OCI-LY7 (cell line): ENCODE data around the gene ABCB8. TPM values are rescaled to one million over a fixed set of nuclear protein-coding genes. Genes with fewer than 3 reads are reported as not detected.
"Not testable (repeated sequence)": the region's sequence is repeated elsewhere in the genome, so short reads cannot be mapped to it uniquely, and the experiment has no call there.

Experiments used
- BruUV-seq: library from RNA; stranded (reverse); fragments of 400-500 nt; replicated peaks from 2 replicates; lab custom pipeline; 2021; lab: Mats Ljungman, UMichigan
- CTCF ChIA-PET: fragments of 300-600 bp; sonication (Branson Sonifier 250); formaldehyde crosslinking; loops from one replicate; lab custom pipeline; 2022; ENCODE audit warnings: antibody characterized with exemption; ENCODE audit not compliant: unreplicated experiment; lab: Charles Lee
- POLR2A ChIA-PET: fragments of 300-600 bp; sonication (Branson Sonifier 250); formaldehyde crosslinking; loops from one replicate; lab custom pipeline; 2022; ENCODE audit warnings: antibody characterized with exemption; lab: Charles Lee
- DNase-seq: peaks from one replicate; pipeline ENCODE4 v3.0.0-alpha.2; 2015; ENCODE audit warnings: low spot score
- H2AFZ ChIP-seq: fragments of 200-600 bp; sonication (generic), shearing (Covaris generic); 2 replicates; pipeline ENCODE4 v1.6.1; 2014; ENCODE audit warnings: mild to moderate bottlenecking, antibody characterized with exemption, low read length, moderate library complexity
- H3K27ac ChIP-seq: fragments of 200-600 bp; sonication (generic); 2 replicates; pipeline ENCODE4 v1.5.1; 2014; ENCODE audit warnings: mixed run types, low read depth, mild to moderate bottlenecking, moderate library complexity, low read length, inconsistent platforms; ENCODE audit not compliant: poor library complexity, severe bottlenecking
- H3K36me3 ChIP-seq: fragments of 200-600 bp; sonication (generic); 2 replicates; pipeline ENCODE4 v1.6.1; 2014; ENCODE audit warnings: mild to moderate bottlenecking, antibody characterized with exemption, low read length, moderate library complexity, mixed read lengths; ENCODE audit not compliant: insufficient read depth
- H3K4me1 ChIP-seq: fragments of 200-600 bp; sonication (generic); 2 replicates; pipeline ENCODE4 v1.5.1; 2014; ENCODE audit warnings: mild to moderate bottlenecking, low read length; ENCODE audit not compliant: insufficient read depth, poor library complexity, severe bottlenecking
- H3K4me2 ChIP-seq: fragments of 200-600 bp; sonication (generic); 2 replicates; pipeline ENCODE4 v1.6.1; 2014; ENCODE audit warnings: mild to moderate bottlenecking, low read length
- H3K4me3 ChIP-seq: fragments of 200-600 bp; sonication (generic); 2 replicates; pipeline ENCODE4 v1.5.1; 2014; ENCODE audit warnings: mild to moderate bottlenecking, low read depth, low read length; ENCODE audit not compliant: poor library complexity, severe bottlenecking
- H3K79me2 ChIP-seq: fragments of 200-600 bp; sonication (generic); 2 replicates; pipeline ENCODE4 v1.6.1; 2016; ENCODE audit warnings: low read depth, mild to moderate bottlenecking, low read length, moderate library complexity, mixed read lengths; ENCODE audit not compliant: insufficient read depth
- H3K9me2 ChIP-seq: fragments of 200-600 bp; sonication (generic); 2 replicates; pipeline ENCODE4 v1.6.1; 2016; ENCODE audit warnings: mild to moderate bottlenecking, low read length, mixed read lengths; ENCODE audit not compliant: insufficient read depth
- H3K9me3 ChIP-seq: fragments of 200-600 bp; sonication (generic); 2 replicates; pipeline ENCODE4 v1.6.1; 2014; ENCODE audit warnings: mild to moderate bottlenecking, mixed run types, low read length, mixed read lengths
- H4K20me1 ChIP-seq: fragments of 200-600 bp; sonication (generic); 2 replicates; pipeline ENCODE4 v1.6.1; 2014; ENCODE audit warnings: mild to moderate bottlenecking, antibody characterized with exemption, low read length, moderate library complexity, mixed read lengths; ENCODE audit not compliant: insufficient read depth
- EZH2phosphoT487 ChIP-seq: fragments of 200-600 bp; sonication (generic); IDR thresholded peaks from 2 replicates; pipeline ENCODE4 v1.6.1; 2018; ENCODE audit warnings: low read depth, borderline replicate concordance, mild to moderate bottlenecking, mixed run types, antibody characterized with exemption, low read length, moderate library complexity, mixed read lengths
- intact Hi-C: fragments of 100-400 bp; cut with micrococcal nuclease; formaldehyde crosslinking; loops from one replicate; pipeline ENCODE4 v1.10.0; 2022; ENCODE audit not compliant: unreplicated experiment
- total RNA-seq, 2 experiments: library from RNA; depleted of rRNA in 1 of 2; stranded (reverse); fragments of >200 nt in 1 of 2; shearing (Covaris generic) in 1 of 2; gene quantifications; 2 replicates each; pipeline ENCODE4 v1.2.3, GENCODE V29; 2014 to 2022
- TF ChIP-seq, protein P1 (sequence below): fragments of 200-600 bp; sonication (generic); conservative IDR thresholded peaks from 2 replicates; pipeline ENCODE4 v1.5.1; 2014; ENCODE audit warnings: mild to moderate bottlenecking, antibody characterized with exemption, low read length, moderate library complexity, mixed read lengths

Gene ABCB8
- total RNA-seq, 2 experiments from 2014 or later: 32.0 to 64.7 TPM

DNA sequence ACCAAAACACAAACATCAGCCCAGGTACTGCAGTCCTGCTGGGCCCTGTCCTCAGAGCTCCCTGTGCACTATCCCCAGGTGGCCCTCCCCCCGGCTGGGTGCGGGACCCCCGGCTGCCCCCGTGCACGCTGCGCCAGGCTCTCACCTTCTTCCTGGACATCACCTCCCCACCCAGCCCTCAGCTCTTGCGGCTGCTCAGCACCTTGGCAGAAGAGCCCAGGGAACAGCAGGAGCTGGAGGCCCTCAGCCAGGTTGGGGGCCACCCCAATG, 18.3 kb upstream of the ABCB8 start:
- Histone ChIP-seq H2AFZ (no peak overlapping the region), H3K4me2 (no peak overlapping the region), H3K36me3 (no peaks in the 10 kb centered on the region), H3K79me2 (no peaks in the 10 kb centered on the region), H3K4me1 (peaks cover 7% of the 10 kb centered on the region), H3K27ac (no peak overlapping the region), H4K20me1 (no peaks in the 10 kb centered on the region), H3K9me3 (no peaks in the 10 kb centered on the region), H3K9me2 (no peaks in the 10 kb centered on the region), H3K4me3 (no peak overlapping the region)
- DNase-seq: no peak
- ChIA-PET POLR2A (interaction anchor here (0.6 kb wide), 1 partner anchor 16 kb away, joined by 3 read pairs; no protein-coding TSS in a partner anchor), CTCF (interaction anchor here (1.1 kb wide), 1 partner anchor 112 kb away, joined by 3 read pairs; no protein-coding TSS in a partner anchor)
- intact Hi-C loops: no loop called here
- no TSS peak for BruUV-seq
- TF ChIP-seq, protein P1, sequence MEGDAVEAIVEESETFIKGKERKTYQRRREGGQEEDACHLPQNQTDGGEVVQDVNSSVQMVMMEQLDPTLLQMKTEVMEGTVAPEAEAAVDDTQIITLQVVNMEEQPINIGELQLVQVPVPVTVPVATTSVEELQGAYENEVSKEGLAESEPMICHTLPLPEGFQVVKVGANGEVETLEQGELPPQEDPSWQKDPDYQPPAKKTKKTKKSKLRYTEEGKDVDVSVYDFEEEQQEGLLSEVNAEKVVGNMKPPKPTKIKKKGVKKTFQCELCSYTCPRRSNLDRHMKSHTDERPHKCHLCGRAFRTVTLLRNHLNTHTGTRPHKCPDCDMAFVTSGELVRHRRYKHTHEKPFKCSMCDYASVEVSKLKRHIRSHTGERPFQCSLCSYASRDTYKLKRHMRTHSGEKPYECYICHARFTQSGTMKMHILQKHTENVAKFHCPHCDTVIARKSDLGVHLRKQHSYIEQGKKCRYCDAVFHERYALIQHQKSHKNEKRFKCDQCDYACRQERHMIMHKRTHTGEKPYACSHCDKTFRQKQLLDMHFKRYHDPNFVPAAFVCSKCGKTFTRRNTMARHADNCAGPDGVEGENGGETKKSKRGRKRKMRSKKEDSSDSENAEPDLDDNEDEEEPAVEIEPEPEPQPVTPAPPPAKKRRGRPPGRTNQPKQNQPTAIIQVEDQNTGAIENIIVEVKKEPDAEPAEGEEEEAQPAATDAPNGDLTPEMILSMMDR: no peak
- no peak for TF ChIP-seq EZH2phosphoT487

DNA sequence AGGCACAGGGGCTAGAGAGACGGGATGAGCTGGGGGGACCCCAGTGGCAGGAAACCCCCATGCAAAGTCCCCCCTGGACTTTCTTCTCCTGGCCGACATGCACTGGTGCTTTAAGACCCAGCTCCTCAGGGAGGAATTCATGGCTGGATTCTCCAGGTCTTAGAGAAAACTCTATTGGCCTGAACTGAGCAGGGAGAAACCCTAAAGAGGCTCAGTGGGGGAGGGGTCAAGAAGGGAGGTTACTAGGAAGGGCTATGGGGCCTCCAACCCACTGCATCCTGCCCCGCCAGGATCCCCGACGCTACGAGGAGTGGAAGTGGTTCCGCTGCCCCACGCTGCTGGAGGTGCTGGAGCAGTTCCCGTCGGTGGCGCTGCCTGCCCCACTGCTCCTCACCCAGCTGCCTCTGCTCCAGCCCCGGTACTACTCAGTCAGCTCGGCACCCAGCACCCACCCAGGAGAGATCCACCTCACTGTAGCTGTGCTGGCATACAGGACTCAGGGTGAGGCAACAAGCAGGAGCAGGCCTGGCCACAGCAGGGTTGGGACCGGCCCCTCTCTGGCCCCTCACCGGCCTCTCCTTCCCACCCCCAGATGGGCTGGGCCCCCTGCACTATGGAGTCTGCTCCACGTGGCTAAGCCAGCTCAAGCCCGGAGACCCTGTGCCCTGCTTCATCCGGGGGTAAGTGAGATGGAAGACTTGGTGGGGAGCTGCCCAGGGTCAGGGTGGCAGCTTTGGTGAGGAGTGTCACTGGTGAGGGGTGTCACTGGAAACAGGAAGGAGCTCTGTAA, 17.7 kb upstream of the ABCB8 start:
- H3K9me2 ChIP-seq: no peaks in the 10 kb centered on the region
- no TSS peak for BruUV-seq
- TF ChIP-seq EZH2phosphoT487: no peak
- TF ChIP-seq, protein P1: no peak
- ChIA-PET CTCF (interaction anchor here (0.8 to 1.1 kb wide), 3 partner anchors 15 to 112 kb away, joined by 3 read pairs; no protein-coding TSS in a partner anchor), POLR2A (no interaction called here)
- H3K4me2 ChIP-seq: no peak overlapping the region
- intact Hi-C loops: no loop called here
- H3K4me1 ChIP-seq: peaks cover 7% of the 10 kb centered on the region
- H3K36me3 ChIP-seq: no peaks in the 10 kb centered on the region
- H4K20me1 ChIP-seq: no peaks in the 10 kb centered on the region
- H2AFZ ChIP-seq: no peak overlapping the region
- H3K27ac ChIP-seq: no peak overlapping the region
- H3K4me3 ChIP-seq: no peak overlapping the region
- no peak for DNase-seq
- no peaks in the 10 kb centered on the region for H3K9me3 ChIP-seq
- H3K79me2 ChIP-seq: no peaks in the 10 kb centered on the region

DNA sequence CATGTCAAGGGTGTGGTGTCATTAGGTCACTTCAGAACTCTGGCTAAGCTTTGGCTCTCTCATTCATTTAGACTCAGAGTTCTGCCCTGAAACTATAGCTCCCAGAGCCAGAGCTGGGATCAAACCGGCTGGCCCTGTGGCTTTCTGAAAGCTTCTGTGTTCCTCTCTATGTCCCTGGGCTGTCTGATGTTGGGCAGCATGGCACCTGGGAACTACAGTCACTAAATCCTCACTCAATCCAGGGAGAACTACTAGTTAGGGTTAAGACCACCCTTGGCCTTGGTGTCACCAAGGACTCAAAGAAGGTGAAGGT, 17.2 kb upstream of the ABCB8 start:
- ChIA-PET POLR2A (no interaction called here), CTCF (interaction anchor here (0.8 to 0.9 kb wide), 2 partner anchors 15 to 27 kb away, joined by 3 read pairs; no protein-coding TSS in a partner anchor)
- H3K27ac ChIP-seq: no peak overlapping the region
- H3K9me3 ChIP-seq: no peaks in the 10 kb centered on the region
- H3K4me1 ChIP-seq: peaks cover 7% of the 10 kb centered on the region
- no peaks in the 10 kb centered on the region for H4K20me1 ChIP-seq
- no peak for DNase-seq
- no peak overlapping the region for H3K4me2 ChIP-seq
- TF ChIP-seq, protein P1: no peak
- no peak for TF ChIP-seq EZH2phosphoT487
- H2AFZ ChIP-seq: no peak overlapping the region
- no peaks in the 10 kb centered on the region for H3K36me3 ChIP-seq
- no peak overlapping the region for H3K4me3 ChIP-seq
- BruUV-seq: no TSS peak
- intact Hi-C loops: no loop called here
- no peaks in the 10 kb centered on the region for H3K79me2 ChIP-seq
- H3K9me2 ChIP-seq: no peaks in the 10 kb centered on the region

DNA sequence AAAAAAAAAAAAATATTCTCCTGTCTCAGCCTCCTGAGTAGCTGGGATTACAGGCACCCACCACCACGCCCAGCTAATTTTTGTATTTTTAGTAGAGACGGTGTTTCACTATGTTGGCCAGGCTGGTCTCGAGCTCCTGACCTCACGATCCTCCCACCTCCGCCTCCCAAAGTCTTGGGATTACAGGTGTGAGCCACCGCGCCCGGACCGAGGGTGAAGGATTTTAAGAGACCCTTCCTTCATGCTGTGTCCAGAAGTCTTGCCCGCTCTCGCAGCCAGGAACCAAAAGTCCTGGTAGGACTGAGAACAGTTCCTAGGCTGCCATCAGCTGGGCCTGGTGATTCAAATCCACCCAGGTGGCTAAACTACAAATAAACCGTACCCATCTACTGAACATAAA, 16.6 kb upstream of the ABCB8 start:
- H2AFZ ChIP-seq, H3K79me2 ChIP-seq, BruUV-seq, H3K27ac ChIP-seq, H3K4me2 ChIP-seq, POLR2A ChIA-PET, H4K20me1 ChIP-seq, H3K9me3 ChIP-seq, H3K4me3 ChIP-seq, H3K4me1 ChIP-seq, DNase-seq, H3K9me2 ChIP-seq, H3K36me3 ChIP-seq, intact Hi-C loops: not testable (repeated sequence)
- CTCF ChIA-PET: interaction anchor here (0.5 to 0.9 kb wide), 3 partner anchors 14 to 52 kb away, joined by 3 read pairs; no protein-coding TSS in a partner anchor
